IPS-NIHi11 (cell line): Measurements from ENCODE around the gene CAMTA2.

Source experiments
- DNase-seq: peaks from one replicate; pipeline ENCODE4 v3.0.0; 2012; ENCODE audit warnings: mixed read lengths, low spot score

The CAMTA2 gene

GRCh38 chr17:4999430-5000093 is 12.1 kb upstream of the CAMTA2 start:
- no peak for DNase-seq

GRCh38 chr17:4998732-4999429 is 11.4 kb upstream of the CAMTA2 start:
- peak; percentile 73 for DNase-seq

DNA sequence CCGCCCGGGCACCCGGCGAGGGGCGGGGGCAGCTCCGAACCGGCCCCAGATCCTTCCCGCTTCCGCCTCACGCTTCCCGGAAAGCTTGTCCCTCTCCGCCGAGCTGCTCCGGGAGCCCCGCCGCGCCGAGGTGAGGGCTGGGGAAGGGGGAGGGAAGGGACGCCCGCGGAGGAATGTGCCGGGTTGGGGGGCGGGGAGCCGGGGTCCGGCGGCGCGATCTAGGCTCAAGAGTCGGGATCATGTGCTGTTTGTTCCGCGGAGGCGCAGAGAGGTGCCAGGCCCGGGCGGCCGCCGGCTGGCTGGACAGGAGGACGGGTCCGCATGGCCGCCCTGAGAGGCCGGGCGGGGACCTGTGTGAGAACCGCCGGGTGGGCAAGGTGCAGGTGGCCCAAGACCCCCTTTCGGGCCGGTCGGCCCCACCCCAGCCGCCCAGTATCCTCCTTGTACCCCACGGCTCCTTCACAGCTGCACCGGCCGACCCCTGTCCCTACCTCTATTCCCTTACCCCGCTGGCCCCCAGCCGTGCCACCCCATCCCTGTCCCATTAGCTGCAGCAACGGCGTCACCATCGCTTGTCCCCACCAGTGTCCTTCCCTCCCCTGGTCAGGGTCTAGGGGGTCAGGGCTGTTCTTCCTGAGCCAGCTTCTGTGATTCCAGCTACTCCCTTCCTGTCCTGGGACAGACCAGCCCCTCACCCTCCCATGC is 10.7 kb upstream of the CAMTA2 start:
- DNase-seq = peak; percentile 87

DNA sequence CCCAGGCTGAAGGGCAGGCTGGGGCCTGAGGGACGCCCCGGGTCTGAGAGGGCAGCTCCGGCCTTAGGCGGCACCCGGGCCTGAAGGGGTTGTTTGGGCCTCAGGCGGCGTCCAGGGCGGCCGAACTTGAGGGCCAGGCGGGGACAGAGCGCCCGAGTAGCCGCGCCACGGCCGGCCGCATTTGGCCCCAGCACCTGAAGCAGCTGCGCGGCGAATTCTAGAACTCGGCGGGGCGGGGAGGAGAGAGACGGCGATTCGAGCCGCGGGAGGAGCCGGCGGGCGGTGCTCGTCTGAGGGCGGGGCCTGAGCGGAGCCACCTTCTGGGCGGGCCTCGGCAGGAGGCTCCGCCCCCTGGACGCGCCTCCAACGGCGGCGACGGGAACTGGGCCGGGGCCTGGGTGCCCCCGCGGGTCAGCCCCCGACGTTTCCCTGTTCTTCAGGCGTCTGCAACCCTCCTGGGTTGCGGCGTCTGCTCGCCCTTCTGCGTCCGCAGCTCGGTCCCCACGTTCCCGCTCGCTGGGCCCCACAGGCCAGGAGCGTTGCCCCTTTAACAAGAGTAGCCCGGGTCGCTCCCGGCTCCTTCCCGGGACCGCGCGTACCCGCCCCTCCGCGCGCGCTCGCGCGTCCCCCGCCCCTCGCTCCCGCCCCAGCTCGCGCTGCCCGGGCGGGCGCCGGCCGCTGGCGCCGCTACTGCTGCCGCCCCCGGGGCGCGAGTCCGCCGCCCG is 10.0 kb upstream of the CAMTA2 start, which contains the start of the genes INCA1 and KIF1C:
TSS of gene INCA1 (minus strand) at position 221 of the 725 bp plus-strand sequence. CDS start 3,085 bp downstream, outside the sequence.
TSS of gene KIF1C (plus strand) at position 649 of the 725 bp plus-strand sequence. CDS start 2,297 bp downstream, outside the sequence.
- peak; percentile 99 for DNase-seq

- no peak for DNase-seq
Observed at GRCh38 chr17:4994081-4994595, 6.7 kb upstream of the CAMTA2 start.

GRCh38 chr17:4987767-4988567 is 492 bp upstream of the CAMTA2 start:
- DNase-seq = no peak

DNA sequence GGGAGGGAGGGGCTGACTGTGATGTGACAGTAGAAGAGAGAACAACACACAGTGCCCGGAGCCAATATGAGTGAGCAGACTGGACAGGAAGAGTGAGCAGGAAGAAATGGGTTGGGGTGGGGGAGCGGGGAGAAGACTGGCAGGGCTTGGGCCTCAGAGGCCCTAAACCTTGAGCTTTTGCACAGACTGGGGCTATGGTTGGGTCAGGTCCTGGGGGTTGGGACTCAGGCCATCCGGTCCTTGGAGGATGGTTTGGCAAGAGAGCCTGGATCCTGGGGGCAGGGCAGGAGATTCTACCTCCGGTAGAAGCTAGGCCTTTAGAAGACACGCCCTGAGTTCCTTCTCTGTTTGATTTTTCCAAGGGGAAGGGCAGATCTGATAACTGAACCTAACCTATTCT is 1.1 kb downstream of the CAMTA2 start:
- no peak for DNase-seq

DNA sequence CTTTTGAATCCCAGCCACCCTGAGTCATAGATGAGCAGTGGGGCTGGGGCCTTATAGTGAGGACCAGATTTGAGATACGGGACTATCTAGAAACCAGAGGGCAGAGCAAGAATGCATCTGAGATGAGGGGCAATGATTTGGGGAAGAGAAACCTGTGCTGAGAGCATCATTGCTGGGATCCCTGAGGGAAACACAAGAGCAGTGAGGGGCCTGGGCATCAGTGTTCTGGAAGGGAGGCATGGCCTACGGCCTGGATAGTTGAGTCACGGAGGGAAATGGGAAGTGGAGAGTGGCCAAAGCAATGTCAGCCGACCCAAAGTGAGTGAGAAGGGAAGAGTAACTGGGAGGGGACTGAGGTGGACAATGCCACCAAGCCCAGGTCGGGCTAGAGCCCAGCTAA is 5.2 kb downstream of the CAMTA2 start:
- no peak for DNase-seq

GRCh38 chr17:4980644-4981216 is 6.7 kb downstream of the CAMTA2 start:
- DNase-seq = peak; percentile 82

- DNase-seq = no peak
Observed at GRCh38 chr17:4978726-4979125, 8.7 kb downstream of the CAMTA2 start.

- no peak for DNase-seq
Observed at GRCh38 chr17:4974115-4974670, 13.3 kb downstream of the CAMTA2 start.

DNA sequence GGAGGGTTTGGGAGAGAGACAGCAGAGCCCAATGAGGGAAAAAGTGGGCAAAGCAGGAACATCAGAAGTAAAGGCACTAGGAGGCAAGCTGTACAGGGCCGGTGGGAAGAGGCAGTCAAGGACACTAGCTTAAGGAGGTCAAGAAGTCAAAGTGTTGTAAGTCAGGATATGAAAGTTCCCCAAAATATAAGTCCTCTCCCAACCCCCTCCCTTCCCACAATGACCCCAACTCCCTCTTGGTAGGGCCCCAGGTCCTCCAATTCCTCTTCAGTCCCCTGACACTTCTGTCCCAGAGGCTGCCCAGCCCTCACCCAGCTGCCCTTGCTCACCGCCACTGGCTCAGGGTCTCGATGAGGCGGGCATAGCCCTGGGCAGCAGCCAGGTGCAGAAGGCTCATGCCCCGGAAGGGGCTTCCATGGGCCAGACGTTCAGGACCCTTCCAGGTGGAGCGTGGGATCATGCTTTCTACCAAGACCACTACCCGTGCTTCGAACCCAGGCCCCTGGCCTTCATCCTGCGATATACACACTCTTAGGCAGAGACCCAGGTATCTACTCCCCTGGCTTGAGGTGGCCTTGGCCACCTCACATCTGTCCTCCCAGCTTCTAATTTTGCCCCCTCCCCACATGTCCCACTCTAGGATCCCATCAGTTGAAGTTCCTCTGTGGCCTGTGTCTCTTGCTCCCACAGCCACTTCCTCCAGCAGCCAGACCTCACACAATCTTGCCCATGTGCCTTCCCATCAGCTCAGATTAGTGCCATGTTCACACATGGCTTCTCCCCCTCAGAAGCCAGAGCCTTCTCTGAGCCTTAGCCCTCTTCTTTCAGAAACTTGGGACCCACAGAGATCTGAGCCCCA is 14.0 kb downstream of the CAMTA2 start:
- no peak for DNase-seq

GRCh38 chr17:4972752-4973151 is 14.7 kb downstream of the CAMTA2 start:
- no peak for DNase-seq

- no peak for DNase-seq
Observed at GRCh38 chr17:4972322-4972721, 15.2 kb downstream of the CAMTA2 start.

DNA sequence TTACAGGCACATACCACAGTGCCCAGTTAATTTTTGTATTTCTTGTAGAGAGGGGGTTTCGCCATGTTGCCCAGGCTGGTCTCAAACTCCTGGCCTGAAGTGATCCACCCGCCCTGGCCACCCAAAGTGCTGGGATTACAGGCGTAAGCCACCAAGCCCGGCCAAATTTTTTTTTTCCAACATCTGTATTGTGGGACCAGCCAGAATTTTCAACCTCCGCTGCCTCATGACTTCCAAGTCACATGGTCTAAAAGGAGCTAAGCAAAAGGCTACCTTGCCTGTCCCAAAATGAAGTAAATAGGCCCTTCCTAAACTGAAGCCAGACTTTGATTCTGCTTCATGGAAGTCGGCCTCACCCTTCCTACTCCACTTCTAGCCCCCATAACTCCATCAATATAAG is 15.6 kb downstream of the CAMTA2 start:
- no peak for DNase-seq

DNA sequence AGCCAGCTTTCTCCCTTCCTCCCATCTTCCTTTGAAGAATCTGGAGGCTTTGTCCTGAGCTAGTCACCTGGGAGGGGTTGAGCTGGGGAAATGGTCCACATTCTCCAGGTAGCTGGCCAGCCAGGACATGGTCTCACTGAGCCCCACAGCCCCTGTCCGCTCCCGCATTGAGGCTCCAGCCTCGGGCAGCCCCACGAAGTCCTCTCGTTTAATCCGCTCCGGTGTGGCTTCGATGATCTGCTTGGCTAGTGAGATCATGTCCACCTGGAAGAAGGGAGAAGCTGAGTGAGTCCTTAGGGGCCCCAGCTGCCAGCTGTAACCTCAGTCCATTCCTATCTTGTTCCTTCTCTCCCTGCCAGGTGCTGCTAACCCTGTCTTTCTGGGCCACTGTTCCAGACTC is 17.2 kb downstream of the CAMTA2 start:
- DNase-seq = no peak

- DNase-seq = no peak
Observed at GRCh38 chr17:4969551-4970173, 17.8 kb downstream of the CAMTA2 start.

DNA sequence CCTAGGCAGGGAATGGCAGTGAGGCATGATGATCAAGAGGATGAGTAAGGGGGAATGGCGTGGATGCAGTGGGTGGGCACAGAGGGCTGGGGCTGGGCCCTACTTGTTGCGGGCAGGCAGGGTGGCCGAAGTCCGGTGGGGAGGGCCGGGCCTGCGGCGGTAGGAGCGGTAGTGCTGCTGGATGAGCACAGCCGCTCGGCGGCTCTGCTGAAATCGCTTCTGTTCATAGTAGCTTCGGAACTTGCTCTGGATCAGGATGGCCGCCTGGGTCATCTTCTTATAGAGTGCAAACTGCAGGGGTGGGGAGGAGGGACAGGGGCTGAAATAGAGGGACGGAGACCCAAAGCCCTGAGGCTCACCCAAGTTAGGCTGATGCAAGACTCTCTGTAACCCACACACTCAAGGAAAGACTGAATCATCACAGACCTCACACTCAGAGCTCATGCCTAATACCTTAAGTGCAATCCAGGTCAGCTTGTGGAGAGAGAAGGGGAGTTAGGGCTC is 18.4 kb downstream of the CAMTA2 start:
- no peak for DNase-seq
